HAP-1 (cell line): ENCODE data around the gene KRT7.

ENCODE experiments used
- DNase-seq, 2 experiments: peaks; one replicate each; pipeline ENCODE4 v3.0.0-alpha.2; 2016 to 2020; ENCODE audit warnings: low spot score in 2 of 2
- H3K27me3 ChIP-seq: fragments of 250-450 bp; sonication (Bioruptor Pico); 2 replicates; pipeline ENCODE4 v1.5.1; 2020; ENCODE audit warnings: low read depth, mild to moderate bottlenecking, moderate library complexity
- H3K36me3 ChIP-seq: fragments of 250-450 bp; sonication (Bioruptor Pico); replicated peaks from 2 replicates; pipeline ENCODE4 v1.5.1; 2020; ENCODE audit warnings: mild to moderate bottlenecking
- H3K4me1 ChIP-seq: fragments of 250-450 bp; sonication (Bioruptor Pico); 2 replicates; pipeline ENCODE4 v1.5.1; 2020; ENCODE audit warnings: mild to moderate bottlenecking
- H3K4me3 ChIP-seq: fragments of 250-450 bp; sonication (Bioruptor Pico); 2 replicates; pipeline ENCODE4 v1.5.1; 2020; ENCODE audit warnings: mild to moderate bottlenecking, moderate library complexity
- H3K9me3 ChIP-seq: fragments of 250-450 bp; sonication (Bioruptor Pico); 2 replicates; pipeline ENCODE4 v1.5.1; 2020; ENCODE audit warnings: mild to moderate bottlenecking, moderate library complexity
- in situ Hi-C: fragments of 300-500 bp; cut with MboI; formaldehyde crosslinking; loops from 3 replicates; pipeline ENCODE4 v1.14.3; 2020; ENCODE audit warnings: low sequenced_read_pairs, inconsistent platforms, mixed read lengths

Gene KRT7

DNA sequence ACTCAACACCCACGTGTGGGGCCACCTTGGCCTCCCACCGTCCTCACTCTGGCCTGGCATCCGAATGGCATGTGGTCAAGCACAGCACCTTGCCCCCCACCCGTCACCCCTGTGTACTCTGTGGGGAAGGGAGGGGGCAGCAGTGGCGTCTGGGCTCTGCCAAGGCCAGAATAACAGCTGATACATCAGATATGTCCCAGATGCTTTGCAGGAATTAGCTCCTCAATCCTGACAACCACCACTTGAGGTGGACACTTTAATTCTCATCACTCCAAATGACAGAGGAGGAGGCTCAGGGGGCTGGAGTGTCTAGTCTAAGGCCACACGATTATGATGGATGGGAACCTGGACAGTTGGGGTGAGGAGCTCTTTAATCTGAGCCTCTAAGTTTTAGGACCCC is 39.5 kb upstream of the KRT7 start:
- no peak overlapping the region for H3K4me3 ChIP-seq
- H3K9me3 ChIP-seq, result no peaks in the 10 kb centered on the region
- no peaks in the 10 kb centered on the region for H3K27me3 ChIP-seq
- no peaks in the 10 kb centered on the region for H3K36me3 ChIP-seq
- no peak for DNase-seq
- in situ Hi-C loops, result no loop called here
- no peaks in the 10 kb centered on the region for H3K4me1 ChIP-seq

DNA sequence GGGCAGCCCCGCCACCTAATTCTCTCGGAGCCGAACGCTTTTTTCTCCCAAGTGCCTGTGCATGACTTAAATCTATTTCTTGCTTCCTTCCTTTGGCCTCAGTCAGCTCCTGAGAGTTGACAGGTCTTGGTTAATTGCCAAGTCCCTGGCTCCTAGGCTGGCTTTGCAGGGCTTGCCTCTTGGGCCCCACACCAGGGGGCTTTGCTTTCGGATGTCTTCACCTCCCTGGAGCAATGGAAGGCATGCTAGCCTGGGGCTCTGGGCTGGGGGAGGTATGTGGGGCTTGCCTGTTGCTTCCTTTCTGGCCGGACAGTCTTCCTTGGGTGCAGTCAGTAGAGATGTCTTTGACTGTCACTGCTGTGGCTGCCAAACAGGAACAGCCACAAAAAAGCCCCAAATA is 39.1 kb upstream of the KRT7 start:
- Histone ChIP-seq H3K4me1 (no peaks in the 10 kb centered on the region), H3K27me3 (no peaks in the 10 kb centered on the region), H3K9me3 (no peaks in the 10 kb centered on the region), H3K4me3 (no peak overlapping the region), H3K36me3 (no peaks in the 10 kb centered on the region)
- DNase-seq, result no peak
- in situ Hi-C loops, result no loop called here

DNA sequence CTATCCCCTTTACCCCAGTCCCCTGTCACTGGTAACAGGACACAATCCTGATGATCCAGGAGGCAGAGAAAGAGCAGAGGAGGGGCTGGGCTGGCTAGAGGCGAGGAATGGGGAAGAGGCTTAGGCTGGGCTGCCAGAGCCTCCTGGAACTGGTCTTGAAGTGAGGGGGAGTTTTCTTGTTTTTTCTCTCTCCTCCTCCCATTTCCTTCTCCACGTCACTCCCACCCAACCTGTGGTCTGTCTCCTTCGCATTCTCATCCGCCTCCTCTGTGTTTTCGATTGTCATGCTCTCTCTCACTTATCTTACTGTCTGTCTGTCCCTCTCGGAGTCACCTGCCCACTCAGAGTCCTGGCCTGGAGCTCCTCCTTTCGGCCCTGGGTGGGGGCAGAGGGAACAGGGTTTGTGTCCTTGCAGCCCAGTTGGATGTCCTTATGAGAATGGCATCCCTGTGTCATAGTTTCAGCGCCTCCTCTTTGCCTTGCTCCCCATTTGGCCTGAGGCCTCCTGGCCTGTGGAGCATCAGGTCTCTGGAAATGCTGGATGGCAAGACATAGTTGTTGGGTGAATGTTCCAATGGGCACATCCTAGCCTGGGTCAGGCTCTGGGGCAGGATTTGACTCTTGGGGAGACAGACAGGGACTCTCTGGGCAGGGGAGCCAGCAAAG is 37.8 kb upstream of the KRT7 start:
- no peaks in the 10 kb centered on the region for H3K4me1 ChIP-seq
- DNase-seq, result no peak
- no peak overlapping the region for H3K4me3 ChIP-seq
- no peaks in the 10 kb centered on the region for H3K36me3 ChIP-seq
- in situ Hi-C loops, result no loop called here
- no peaks in the 10 kb centered on the region for H3K9me3 ChIP-seq
- peaks cover 6% of the 10 kb centered on the region; the same call in 1 of the 2 replicates for H3K27me3 ChIP-seq

DNA sequence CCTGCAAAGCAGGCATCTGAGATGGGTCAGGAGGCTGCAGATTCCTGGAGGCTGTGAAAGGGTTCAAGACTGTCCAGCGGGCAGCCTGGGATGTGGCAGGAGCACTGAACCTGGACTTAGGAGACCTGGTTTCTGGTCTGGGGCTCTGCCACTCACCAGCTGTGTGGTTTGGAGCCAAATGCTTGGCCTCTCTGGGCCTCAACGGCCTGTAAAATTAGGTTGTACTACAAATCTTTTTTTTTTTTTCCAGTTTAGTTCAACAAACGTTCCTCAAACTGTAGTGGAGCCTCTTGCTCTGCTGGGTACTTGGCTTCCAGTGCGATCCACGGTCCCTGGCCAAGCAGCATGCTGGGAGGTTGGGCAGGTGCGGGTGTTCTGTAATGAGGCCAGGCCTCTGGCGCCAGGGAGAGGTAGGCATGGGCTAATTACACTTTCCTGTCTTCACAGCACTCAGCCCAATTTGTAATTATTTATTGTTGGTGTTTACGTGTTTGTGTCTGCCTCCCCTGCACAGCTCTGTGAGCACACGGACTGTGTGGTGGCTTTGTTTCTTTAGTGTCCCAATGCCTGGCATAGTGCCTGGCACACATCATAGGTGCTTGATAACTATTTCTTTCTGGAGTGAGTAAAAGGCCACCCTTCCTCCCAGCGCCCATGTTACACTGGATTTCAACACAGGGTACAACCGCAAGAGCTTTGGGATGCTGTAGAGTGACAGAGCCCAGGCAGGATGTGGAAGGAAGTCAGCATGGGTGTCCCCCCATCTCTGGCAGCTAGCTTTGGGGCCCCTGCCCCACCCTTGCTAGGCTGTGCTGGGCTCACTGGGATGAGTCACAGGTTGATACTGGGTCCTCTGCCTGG is 35.4 kb upstream of the KRT7 start:
- peaks cover 21% of the 10 kb centered on the region for H3K27me3 ChIP-seq
- no peak for DNase-seq
- no peaks in the 10 kb centered on the region for H3K9me3 ChIP-seq
- in situ Hi-C loops, result no loop called here
- H3K4me1 ChIP-seq, result no peaks in the 10 kb centered on the region
- no peak overlapping the region for H3K4me3 ChIP-seq
- no peaks in the 10 kb centered on the region for H3K36me3 ChIP-seq

DNA sequence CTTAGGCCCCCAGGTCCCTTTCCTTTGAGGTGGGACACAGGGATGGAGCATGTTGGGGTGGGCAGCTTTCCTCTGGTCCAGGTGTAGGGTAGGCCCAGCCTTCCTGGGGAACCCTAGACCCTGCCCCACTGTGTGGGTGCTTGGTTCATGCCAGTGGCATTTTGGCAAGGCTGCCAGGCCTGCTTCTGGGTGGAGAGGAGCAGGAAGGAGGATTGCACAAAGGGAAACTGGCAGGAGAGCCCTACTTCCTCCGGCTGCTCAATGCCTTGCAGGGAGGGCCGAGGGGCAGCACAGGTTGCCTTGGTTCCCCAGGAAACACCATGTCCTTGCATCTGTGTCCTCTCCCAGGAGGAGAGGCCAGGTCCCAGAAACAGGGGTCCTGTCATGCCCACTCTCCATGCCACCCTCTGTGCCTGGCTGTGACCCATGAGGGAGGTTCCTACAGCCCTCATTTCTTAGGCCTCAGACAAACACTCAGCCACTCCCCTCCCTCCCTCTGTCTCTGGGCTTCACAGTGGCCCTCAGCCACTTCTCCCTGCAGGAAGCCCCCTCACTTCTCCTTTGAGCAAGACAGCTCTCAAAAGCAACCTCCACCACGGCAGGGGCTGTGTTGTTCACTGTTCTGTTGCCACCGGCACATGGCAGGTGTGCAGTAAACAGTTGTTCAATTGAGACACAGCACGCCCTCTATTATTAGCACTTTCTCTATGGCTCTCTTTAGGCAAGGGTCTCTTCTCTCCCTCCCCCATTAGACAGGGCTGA is 34.4 kb upstream of the KRT7 start:
- H3K4me1 ChIP-seq, result no peaks in the 10 kb centered on the region
- DNase-seq, result no peak
- no peaks in the 10 kb centered on the region for H3K36me3 ChIP-seq
- no peak overlapping the region for H3K4me3 ChIP-seq
- in situ Hi-C loops, result no loop called here
- peaks cover 32% of the 10 kb centered on the region for H3K27me3 ChIP-seq
- H3K9me3 ChIP-seq, result no peaks in the 10 kb centered on the region

DNA sequence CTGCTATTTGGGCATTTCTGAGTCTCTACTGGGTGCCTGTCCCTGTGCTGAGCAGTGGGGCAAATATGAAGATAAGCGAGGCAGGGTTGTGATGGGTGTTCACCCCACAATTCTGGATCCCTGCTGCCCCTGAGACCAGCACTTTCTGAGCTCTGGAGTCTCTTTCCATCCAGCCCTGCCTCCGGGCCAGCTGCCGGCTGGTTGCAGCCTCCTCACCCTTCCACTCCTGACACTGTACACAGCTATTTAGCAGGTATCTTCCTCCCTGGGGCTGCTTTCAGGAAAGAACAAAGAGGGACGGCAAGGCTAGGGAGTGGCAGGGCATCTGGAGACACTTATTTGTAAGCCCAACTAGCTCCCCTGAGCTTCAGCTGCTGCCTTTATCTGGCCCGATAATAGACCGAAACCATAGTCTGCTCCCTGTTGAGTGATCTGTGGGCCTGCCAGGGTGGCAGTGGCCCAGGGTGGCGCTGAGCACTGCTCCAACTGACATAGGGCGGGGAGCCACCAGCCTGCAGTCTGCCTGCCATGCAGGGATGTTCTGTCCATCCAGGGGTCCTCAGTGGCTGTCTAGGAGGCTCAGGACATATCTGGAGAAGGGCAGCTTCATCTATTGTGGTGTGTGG is 33.6 kb upstream of the KRT7 start:
- no peak for DNase-seq
- Histone ChIP-seq H3K27me3 (peaks cover 36% of the 10 kb centered on the region), H3K4me3 (no peak overlapping the region)

DNA sequence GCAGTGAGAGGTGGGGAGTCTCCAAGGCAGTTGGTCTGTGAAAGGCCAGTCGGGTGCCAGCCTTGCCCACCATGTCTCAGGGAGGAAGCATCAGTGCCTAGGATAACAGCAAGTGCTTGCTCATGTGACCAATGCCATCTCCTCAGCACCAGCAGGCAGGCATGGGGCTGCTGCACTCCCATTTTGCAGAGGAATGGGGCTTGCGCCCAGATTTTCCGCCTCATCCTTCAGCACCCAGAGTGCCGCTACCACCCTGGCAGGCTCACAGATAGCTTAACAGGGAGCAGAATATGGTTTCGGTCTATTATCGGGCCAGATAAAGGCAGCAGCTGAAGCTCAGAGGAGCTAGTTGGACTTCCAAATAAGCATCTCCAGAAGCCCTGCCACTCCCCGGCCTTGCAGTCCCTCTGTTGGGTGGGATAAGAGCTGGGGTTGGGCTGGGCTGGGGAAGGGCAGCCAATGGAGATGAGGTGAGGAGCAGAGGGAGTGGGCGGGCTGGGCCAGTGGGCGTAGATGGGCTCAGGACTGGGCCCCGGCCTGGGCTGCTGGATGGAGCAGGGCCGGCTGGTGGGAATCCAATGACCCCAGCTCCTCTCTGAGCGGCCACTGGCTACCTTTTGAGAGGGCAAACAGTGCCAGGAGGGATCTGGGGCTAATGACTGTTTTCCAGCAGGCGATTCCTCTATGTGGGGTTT is 32.8 kb upstream of the KRT7 start:
- peaks cover 36% of the 10 kb centered on the region for H3K27me3 ChIP-seq
- no peaks in the 10 kb centered on the region for H3K36me3 ChIP-seq
- H3K4me3 ChIP-seq, result no peak overlapping the region
- no peaks in the 10 kb centered on the region for H3K9me3 ChIP-seq
- in situ Hi-C loops, result no loop called here
- DNase-seq, result no peak
- no peaks in the 10 kb centered on the region for H3K4me1 ChIP-seq

More for the DNA sequence above, 33.6 kb upstream of the KRT7 start:
- Histone ChIP-seq H3K4me1 (no peaks in the 10 kb centered on the region), H3K36me3 (no peaks in the 10 kb centered on the region), H3K9me3 (no peaks in the 10 kb centered on the region)
- in situ Hi-C loops, result no loop called here

DNA sequence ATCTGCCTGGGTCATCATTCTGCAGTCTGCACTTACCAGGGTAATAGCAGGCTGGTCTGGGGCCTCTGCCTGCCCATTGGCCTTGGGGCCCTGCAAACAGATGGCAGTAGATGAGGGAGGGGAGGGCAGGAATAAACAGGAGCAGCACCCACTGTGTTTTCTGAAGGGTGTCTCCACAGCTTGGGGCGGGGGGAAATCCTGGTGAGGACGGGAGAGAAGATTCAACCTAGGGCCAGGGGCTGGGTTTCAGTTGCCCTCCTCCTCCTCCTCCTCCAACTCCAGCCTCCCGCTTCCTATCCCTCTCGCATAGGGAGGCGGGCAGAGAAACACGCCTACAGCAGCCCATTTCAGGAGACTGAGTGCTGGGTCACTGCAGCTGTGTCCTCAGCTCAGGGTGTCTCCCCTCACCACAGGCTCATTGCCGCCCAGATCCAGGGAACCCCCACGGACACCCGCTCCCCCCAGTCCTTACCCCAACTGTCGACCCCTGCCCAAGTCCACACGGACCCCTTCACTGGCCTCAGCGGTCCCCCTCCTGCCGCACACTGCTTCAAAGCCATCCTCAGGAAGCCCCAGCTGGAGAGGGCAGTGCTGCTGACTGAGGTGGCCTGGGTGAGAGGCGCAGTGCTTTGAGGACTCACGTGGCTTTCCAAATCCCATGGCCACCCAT is 32.1 kb upstream of the KRT7 start:
- Histone ChIP-seq H3K4me3 (no peak overlapping the region), H3K4me1 (no peaks in the 10 kb centered on the region), H3K36me3 (no peaks in the 10 kb centered on the region), H3K9me3 (no peaks in the 10 kb centered on the region), H3K27me3 (peaks cover 36% of the 10 kb centered on the region)
- in situ Hi-C loops, result no loop called here
- DNase-seq, result no peak

DNA sequence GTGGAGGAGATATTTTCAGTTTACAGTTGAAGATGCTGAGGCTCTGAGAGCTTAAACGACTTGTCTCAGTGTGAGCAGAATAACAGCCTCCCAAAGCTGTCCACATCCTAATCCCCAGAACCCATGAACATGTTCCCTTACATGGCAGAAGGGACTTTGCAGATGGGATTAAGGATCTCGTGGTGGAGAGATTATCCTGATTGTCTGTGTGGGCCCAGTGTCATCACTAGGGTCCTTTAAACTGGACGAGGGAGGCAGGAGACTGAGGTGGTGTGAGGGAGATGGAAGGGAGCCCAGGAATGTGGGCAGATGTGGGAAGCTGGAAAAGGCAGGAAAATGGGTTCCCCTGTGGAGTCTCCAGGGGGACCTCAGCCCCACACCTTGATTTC is 31.6 kb upstream of the KRT7 start:
- in situ Hi-C loops, result no loop called here
- no peaks in the 10 kb centered on the region for H3K4me1 ChIP-seq
- H3K36me3 ChIP-seq, result no peaks in the 10 kb centered on the region
- peaks cover 36% of the 10 kb centered on the region for H3K27me3 ChIP-seq
- H3K4me3 ChIP-seq, result no peak overlapping the region
- no peak for DNase-seq
- no peaks in the 10 kb centered on the region for H3K9me3 ChIP-seq

DNA sequence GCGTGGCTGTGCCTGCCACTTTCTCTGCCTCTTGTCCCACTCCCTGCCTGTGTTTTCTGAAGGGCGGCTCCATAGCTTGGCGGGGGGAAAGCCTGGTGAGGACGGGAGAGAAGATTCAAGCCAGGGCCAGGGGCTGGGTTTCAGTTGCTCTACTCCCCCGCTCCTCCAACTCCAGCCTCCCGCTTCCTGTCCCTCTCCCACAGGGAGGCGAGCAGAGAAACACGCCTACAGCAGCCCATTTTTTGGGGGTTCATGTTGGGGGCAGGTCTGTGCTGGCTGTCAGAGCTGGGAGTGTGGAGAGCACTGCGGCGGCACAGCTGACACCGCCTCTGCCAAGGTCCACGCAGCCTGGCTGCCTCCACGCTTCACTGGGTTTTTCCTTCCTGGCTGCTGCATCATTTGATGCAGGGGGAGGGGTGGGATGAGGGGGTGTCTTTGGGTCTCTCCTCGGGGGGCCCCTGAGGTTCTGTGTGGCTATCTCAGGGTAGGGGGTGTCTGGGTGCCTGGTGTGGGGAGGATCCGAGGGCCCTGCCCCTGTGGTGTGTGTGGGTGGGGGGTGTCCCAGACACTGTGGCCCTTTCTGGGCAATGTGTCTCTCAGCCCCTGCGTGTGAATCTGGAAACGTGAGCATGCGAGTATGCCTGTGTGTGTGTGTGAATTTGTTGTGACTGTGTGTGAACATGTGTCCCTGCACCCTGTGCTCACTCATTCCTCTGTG is 30.5 kb upstream of the KRT7 start:
- in situ Hi-C loops, result no loop called here
- Histone ChIP-seq H3K9me3 (no peaks in the 10 kb centered on the region), H3K27me3 (peaks cover 36% of the 10 kb centered on the region), H3K36me3 (no peaks in the 10 kb centered on the region), H3K4me1 (no peaks in the 10 kb centered on the region), H3K4me3 (no peak overlapping the region)
- no peak for DNase-seq

DNA sequence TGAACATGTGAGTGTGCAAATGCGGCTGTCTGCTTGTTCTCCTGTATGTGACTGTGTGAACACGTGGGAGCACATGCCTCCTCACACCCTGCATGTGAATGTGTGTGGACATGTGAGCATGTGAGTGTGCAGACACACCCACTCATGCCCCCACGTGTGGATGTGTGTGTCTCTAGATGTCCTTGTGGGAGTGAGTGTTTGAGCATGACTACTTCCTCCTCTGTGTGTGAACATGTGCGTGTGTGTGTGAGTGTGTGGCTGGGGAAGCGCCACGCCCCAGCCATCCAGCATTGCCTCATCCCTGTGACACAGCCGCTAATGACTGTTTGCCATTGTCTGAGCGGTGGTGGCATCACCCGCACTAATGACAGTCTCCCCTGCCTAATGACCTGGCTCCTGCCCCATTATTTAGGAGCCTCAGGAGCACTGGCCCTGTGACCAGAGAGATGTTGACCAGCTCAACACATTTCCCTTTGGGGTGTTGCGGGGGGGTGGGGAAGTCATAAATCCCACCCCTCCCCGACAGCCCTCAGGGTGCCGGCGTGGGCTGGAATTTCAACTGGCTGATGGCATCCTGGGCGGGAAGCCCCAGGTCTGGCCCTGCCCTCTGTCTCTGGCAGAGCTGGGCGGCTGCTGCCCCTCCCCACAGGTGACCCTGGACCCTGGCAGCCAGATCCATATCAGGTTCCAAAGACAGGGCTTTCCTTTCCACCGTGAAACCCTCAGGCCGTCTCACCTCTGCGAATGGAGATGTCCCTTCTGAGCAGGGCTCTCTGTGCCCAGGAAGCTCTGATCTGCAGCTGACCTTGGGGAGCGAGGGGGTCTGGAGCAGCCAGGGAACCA is 29.7 kb upstream of the KRT7 start:
- in situ Hi-C loops, result no loop called here
- Histone ChIP-seq H3K4me1 (no peaks in the 10 kb centered on the region), H3K9me3 (no peaks in the 10 kb centered on the region), H3K36me3 (no peaks in the 10 kb centered on the region), H3K4me3 (no peak overlapping the region), H3K27me3 (peaks cover 41% of the 10 kb centered on the region)
- DNase-seq, result no peak
